GM18498 (cell line): ENCODE measurements around the gene NHS.

Experiments
- ATAC-seq: cut with Tn5 transposase; IDR thresholded peaks from one replicate; pipeline ENCODE4 v1.9.1; 2021; ENCODE audit warnings: mild to moderate bottlenecking, moderate library complexity; ENCODE audit not compliant: unreplicated experiment

The NHS gene

DNA sequence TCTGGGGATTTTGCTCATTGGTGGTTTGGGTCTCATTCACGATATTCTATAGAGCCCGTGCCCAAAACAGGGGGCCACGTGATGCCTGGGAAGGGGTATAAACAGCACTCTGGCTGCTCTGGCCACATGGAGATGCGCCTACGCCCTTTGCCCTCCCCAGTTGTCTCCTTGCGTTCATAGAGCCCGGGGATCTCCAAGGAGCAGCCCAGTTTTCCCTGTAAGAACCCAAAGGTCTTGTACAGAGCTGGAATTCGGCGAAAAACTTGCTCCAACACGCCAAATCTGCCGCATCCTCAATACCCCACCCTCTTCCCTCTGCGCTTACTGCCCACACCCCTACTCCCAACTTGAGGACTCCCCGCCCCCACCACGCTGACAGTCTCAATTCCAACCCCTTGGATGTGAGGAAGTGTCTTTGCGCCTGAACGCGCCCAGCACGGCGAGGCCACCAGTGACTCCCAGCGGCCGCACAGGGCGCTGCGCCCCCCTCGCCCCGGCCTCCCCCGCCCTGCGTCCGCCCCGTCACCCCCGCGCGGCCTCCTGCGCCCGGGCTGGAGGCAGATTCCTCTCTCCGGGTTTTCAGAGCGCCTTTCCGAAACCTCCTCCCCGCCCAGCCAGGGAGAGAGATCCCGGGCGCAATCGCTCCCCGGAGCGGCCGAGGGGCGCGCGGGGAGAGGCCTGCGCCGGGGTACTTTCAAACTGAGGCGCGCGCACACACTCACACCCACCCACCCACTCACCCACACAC, at the start of gene NHS:
NHS (plus strand) TSS at position 582 of the 748 bp plus-strand sequence. CDS start 558 bp downstream, outside the sequence.
- no peak for ATAC-seq

DNA sequence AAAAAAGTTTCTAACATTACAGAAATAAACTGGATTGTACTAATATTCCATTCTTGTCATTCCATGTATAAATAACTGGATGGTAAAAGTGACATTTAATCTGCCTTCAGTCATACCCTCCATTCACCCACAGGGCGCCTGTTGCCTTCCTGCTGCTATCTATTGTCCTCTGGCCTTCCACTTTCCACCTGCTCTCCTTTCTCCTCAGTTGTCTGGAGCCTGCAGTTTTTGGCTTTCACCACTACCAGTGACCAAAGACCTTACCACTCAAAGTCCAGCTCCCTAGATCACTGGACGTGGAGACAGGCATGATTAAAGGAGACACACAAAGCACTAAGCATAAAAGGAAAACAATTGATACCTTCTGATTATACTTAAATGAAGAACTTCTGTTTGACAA, 46.2 kb upstream of the NHS start:
- no peak for ATAC-seq

DNA sequence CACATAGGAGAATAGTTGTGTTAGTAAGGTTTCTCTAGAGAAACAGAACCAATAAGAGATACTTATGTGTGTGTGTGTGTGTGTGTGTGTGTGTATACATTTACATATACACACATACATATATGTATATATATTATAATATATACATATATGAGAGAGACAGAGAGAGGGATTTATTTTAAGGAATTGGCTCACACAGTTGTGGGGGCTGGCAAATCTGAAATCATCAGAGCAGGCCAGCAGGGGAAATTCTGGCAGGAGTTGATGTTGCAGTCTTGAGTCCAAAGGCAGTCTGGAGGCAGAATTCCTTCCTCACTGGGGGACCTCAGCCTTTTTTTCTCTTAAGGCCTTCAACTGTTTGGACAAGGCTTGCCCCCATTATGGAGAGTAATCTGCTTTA, 38.6 kb upstream of the NHS start:
- no peak for ATAC-seq

DNA sequence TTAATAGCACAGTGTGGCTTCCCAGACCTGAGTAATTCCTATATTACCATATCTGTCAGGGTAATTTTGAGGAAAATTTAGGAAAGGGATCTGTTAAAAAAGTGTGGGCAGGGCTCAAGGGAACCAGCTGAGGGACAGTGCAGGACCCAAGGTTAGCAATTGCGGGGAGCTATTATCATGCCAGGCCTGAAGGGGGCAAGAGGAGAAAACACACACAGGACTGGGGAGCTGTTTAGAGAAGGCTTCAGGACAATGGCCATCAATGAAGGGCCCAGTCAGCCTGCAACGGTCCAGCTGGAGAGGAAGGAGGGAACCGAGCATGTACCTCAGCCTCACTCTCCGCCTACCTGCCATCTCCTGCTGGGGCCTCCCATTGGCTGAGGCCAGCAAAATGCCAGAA, 19.0 kb upstream of the NHS start:
- no peak for ATAC-seq

DNA sequence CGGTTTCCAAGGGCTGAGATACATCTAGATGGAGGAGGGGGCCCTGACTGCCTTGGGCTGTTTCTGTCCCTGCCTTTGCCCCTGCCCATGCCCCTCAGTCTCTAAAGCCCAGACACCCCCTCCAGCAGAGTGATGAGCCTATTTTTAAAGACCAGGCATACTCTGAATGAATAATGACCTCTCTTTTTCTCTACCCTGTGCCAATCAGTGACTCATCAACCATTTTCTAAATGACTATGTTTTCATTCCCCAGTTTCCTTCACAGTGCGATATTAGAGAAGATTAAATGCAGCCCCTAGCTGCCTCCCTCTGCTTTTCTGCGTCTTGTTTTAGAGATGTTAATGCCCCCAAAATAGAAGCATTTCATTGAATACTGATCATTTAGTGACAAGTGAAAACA, 15.5 kb upstream of the NHS start:
- no peak for ATAC-seq

DNA sequence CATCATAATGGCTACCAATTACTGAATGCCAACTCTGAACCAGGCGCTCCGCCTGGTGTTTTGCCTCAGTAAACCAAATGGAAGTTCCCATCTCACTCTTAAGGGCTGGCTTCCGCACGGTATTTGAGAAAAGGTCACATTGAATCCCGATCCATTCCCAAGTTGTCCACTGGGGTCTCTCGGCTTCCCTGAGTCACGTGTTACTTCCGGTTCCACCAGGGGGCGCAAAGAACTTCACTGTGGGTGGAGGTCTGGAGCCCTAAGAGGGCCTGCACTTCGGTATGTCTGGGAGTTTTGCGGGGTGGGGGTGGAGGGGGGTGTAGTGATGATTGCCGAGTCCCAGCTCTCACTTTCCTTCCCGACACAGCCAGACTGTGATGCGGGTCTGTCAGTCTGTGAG, 13.4 kb upstream of the NHS start:
- ATAC-seq: no peak

DNA sequence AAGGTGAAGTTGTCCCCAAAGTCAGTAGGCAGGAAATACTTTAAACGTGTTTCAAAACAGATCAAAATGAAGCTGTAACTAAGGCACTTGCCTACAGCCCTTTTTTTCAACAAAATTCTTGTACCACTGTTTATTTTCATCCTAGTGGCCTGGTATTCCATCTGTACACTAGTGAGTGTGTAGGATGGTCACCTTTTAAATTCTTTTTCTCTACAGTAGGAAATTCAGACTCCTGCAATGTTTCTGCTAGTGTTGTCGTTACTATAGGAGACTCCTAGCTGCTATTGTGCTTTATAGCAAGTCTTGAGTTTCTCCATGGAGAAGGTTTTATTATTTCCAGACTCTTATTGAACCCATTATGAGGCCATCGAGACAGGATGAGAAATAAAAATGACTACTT, 7.0 kb upstream of the NHS start:
- no peak for ATAC-seq

DNA sequence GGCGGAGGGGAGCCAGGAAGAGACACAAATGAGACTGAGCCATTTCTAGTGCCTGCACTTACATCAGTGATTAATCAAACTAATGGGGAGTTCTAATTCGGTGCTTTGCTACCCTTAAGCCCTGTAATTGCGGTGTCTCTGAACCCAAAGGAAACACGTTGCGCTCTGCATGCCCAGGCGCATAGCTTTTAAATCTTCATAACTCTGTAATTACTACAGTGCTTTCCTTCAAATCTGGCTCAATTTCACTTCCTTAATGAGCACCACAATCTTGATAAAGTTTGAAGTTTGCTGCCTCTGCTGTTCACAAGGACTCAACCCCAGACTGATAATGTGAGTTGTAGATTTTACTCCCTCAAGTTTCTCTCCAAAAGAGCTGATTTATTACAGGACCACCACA, 5.7 kb upstream of the NHS start:
- ATAC-seq: no peak

DNA sequence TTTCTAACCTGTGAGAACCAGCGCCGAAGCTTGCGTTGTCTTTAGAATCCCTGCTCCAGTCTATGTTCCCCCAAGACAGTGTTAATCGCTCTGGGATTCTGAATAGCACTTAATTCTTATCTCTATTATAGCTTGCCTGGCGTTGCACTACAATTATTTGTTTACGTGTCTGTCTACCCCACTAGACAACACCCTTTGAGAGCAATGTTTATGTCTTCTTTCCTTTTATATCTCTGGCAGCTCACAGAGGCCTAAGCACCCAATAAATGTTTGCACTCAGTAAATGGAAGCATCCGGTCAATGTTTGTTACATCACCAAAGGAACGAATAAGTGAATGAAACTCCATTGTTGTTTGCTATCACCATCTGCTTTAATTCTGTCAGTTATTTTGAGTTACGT, 4.8 kb upstream of the NHS start:
- no peak for ATAC-seq

DNA sequence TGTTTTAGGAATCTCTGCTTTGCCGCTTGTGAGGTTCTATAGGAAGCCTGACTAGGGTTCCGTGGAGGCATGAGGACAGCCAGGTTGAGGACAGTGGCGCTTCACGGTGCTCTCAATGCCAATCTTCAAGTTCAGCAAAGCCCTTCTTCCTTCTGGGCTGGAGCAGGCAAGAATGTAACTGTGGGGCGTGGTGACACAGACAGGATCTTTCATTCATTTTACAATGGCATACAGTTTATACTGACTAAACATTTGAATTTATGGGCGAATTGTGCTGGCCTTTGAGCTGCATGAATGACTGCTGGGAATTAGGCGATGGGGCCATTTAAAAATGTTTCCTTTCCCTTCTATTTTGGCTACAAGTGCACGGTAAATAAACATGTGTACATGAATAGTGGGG, 2.9 kb upstream of the NHS start:
- no peak for ATAC-seq

DNA sequence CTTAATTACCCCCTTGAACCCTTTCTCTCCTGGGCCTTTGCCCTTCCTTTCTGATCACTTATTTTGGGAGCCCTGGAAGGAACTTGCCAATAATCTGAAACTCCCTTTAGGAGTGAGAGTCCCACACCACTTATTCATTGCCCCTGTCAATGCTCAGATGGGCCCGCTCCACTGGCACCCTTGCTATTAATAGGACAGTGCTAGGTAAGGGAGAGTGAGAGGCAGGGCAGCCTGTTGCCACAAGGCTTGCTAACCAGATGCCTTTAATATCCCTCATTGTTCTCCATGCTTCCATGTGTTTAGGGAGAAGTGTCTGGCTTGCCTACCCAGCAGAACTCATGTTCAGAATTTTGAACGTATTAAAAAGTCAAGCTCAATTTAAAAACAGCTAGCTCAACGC, 1.7 kb upstream of the NHS start:
- ATAC-seq: no peak

DNA sequence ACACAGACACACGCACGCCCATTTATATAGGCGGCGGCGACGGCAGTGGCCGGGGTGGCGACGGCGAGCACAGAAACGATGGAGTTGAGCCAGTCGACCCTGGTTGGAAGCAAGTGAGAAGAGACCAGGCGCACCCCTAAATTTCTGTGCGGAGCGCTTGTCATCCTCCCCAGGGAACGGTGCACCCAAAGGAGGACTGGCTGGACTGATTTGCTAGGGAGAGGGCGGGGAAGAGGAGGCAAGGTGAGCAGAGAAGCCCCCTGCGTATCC, 302 bp downstream of the NHS start:
- ATAC-seq: no peak

DNA sequence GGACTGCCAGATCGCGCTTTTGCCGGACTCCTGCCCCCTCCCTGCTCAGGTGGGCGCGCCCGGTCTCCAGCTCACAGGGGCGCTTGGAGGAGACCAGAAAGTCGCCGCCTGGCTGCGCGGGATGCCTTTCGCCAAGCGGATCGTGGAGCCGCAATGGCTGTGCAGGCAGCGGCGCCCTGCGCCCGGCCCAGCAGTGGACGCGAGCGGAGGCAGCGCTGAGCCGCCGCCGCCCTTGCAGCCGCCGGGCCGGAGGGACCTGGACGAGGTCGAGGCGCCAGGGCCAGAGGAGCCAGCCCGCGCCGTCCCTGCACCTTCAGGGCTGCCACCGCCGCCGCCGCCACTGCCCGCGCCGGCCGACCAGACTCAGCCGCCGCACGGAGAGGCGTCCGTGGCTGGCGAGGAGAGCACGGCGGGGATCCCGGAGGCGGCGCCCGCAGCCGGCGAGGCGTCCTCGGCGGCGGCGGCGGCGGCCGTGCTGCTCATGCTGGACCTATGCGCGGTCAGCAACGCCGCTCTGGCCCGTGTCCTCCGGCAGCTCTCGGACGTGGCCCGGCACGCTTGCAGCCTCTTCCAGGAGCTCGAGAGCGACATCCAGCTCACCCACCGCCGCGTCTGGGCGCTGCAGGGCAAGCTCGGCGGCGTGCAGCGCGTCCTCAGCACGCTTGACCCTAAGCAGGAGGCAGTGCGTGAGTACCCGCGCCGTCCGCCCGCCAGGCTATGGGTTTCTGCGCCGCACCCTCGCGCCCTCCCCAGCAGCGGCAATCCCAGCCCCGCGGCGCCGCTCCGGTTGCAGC, 834 bp downstream of the NHS start:
- no peak for ATAC-seq

DNA sequence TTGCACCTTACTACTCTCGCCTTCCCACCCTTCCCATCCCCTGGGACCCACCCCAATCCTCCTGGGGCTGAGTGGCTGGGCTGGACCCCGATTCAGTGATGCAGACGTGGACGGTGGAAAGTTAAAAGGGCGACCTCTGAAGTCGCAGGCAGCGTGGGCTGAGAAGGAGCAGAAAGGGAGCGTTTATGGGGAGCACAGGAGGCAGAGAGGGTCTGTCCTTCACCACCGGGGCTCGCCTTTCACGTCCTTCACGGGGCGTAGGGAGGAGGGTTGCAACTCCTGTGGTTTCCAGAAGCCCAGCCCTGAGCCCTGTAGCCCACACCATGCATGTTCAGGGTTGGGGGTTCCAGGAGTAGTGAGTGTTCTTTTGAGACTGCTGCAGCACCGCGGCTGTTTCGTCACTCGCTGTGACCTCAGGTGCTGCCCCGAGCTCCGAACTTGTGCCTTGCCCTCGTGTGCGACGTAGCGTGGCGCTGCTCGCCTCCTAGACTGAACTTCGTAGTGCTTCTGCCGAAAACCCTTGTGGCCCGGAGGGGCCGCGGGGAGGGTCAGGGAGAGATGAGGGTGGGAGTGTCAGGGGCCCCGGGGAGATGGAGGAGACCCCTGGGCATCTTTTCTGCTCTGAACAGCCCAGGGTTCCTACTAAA, 1.6 kb downstream of the NHS start:
- no peak for ATAC-seq

DNA sequence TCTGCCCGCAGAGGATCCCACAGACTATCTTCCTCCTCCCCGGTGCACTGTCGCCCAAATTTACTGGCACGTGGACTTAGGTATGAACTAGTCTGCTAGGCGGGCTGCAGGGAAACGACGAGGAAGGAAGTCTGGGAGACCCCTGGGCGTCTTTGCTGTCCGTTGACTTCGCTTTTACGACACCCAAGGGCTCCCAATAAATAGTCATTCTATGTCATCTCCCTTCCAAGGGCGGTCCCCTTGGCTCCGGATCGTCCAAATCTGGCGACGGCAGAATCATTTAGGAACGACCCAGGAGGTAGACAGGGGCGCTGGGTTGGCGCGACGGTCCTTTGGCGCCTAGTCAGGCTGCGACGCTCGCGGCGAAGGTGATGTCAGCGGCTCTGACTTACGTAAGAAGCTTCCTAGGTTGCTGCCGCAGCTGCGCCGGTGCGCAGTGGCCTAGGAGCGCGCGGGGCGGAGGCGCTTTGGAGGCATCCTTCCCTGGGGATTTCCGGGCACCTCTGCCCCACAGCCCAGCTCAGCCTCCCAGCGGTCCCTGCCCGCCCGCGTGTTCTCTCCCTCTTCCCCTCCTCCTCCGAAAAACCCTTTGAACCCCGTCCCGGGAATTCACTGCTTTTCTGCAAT, 2.2 kb downstream of the NHS start:
- ATAC-seq: no peak

DNA sequence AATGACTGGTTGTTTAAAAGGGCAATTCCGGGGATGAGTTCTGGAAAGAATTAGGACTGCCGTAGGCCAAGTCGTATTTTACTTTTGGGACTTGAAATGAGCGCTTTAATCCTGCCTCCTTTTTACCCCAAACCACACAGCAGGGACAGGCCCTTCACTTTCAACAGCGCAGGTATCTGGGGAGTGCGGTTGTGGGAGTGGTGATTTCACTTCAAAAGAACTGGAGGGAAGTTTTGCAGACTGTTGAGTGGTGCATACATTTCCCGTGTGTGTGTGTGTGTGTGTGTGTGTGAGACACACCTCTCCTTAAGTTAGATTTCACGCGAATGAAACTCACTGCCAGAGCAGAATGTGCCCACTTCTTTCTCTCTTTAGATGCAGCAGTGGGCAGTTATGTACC, 2.8 kb downstream of the NHS start:
- ATAC-seq: no peak

DNA sequence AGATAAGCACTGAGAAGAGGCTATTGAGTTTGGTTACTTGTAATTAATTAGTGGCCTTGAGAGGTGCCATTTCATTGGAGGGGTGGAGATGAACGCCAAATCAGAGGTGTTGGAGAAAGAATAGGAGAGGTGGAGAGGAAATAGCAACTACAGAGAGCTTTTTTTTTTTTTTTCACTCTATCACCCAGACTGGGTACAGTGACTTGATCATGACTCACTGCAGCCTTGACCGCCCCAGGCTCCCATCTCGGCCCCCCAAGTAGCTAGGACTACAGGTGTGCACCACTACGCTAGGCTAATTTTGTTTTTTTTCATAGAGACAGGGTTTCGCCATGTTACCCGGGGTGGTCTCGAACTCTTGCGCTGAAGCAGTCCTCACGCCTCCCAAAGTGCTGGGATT, 5.2 kb downstream of the NHS start:
- ATAC-seq: no peak

DNA sequence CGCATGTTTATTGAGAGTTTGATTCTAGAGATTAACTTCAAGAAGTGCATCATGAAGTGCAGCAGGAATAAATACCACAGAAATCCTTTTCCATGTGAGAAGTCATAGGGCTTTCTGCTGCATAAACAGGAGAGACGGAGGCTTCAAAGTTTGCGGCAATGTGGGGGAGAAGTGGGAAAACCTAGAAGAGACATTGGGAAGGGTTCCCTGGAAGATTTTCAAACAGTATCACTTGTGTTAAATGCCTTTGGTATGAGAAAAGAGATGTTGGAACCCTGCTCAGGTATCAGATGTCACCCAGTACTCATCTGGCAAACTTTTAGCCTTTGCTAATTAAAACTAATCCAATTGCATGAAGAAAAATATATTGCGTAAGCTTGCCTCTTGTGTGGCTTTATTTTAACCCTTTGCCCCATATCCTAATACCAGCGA, 15.4 kb downstream of the NHS start:
- no peak for ATAC-seq

DNA sequence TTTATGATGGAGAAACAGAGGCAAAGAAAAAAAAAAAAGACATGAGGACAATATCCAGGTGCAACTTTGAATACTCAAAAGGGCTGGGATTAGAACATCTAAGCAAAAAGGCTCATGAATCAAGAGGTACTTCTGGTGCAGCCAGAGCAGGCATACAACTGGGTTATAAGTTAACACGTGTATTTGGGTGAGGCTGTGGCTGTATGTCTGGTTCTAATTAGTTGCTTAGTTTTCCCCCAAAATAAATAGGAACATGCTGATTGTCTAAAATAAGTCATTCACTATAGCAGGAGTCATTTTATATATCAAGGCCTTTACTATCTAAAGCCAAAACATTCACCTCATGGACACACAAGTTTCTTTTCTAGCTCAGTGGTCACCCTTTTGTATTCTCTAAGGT, 20.2 kb downstream of the NHS start:
- ATAC-seq: no peak

DNA sequence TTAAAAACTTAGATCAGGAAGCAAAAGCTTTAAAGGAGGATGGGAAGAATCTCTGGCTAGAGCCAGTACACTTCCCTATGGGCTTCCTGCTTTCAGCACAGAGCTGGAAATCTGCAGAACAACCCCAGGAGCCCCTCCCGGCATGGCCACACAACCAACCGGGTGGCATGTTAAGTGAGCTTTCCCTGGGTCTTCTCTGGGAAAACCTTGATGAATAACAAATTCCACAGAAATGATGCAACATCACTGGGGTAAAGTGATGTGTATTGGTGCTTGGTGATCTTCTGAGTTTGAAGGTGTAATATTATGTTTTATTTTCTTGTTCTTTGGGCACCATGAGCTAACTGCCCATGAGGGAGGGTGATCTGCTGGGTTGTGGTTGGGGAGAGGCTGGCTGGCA, 22.1 kb downstream of the NHS start:
- no peak for ATAC-seq

DNA sequence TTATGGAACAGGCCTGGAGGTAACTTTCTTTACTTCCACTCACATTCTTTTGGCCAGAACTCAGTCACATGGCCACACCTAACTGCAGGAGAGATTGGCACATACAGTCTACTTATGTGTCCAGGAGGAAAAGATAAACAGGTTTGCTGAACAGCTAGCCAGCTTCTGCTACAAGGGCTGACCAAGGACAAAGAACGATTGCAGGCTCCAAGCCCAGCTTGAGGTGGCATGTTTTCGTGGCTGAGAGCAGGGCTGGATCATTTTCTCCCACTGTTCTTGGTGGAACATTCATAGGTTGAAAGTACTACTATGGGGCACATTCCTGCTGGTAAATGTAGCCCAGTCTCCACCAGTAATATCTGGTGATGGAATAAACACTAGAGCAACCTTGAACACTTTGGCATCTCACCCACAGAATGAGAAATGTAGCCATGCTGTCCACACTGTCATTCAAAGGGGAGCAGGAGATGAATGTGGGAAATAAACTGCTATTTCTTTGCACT, 28.2 kb downstream of the NHS start:
- ATAC-seq: no peak

DNA sequence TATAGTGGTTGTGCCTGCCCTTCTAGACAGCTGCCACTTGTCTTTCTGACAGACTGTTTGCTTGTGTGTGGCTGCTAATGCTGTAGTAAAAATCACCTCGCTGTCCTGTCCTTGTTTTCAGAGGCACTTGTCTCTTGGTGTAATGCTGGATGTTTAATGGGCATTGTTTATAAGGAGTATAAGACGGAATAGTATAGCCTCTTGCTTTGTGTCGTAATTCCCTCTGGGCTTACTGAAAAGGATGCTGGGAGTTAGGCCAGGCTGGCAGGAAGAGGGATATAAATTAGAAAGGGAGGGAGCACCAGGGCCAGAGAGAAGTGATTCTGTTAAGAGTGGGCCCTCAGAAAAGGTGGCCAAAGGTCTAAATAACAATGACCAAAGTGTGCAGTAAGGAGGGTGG, 29.0 kb downstream of the NHS start:
- no peak for ATAC-seq
